ENCODE data around the gene TTC21A.
"Not testable (repeated sequence)": the region's sequence is repeated elsewhere in the genome, so short reads cannot be mapped to it uniquely, and the experiment has no call there.

The TTC21A gene, protein sequence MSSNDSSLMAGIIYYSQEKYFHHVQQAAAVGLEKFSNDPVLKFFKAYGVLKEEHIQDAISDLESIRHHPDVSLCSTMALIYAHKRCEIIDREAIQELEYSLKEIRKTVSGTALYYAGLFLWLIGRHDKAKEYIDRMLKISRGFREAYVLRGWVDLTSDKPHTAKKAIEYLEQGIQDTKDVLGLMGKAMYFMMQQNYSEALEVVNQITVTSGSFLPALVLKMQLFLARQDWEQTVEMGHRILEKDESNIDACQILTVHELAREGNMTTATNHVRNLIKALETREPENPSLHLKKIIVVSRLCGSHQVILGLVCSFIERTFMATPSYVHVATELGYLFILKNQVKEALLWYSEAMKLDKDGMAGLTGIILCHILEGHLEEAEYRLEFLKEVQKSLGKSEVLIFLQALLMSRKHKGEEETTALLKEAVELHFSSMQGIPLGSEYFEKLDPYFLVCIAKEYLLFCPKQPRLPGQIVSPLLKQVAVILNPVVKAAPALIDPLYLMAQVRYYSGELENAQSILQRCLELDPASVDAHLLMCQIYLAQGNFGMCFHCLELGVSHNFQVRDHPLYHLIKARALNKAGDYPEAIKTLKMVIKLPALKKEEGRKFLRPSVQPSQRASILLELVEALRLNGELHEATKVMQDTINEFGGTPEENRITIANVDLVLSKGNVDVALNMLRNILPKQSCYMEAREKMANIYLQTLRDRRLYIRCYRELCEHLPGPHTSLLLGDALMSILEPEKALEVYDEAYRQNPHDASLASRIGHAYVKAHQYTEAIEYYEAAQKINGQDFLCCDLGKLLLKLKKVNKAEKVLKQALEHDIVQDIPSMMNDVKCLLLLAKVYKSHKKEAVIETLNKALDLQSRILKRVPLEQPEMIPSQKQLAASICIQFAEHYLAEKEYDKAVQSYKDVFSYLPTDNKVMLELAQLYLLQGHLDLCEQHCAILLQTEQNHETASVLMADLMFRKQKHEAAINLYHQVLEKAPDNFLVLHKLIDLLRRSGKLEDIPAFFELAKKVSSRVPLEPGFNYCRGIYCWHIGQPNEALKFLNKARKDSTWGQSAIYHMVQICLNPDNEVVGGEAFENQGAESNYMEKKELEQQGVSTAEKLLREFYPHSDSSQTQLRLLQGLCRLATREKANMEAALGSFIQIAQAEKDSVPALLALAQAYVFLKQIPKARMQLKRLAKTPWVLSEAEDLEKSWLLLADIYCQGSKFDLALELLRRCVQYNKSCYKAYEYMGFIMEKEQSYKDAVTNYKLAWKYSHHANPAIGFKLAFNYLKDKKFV (N-terminal part only)

GRCh38 chr3:39107388-39108199, at the start of gene TTC21A, which contains the start of gene GORASP1:
Gene TTC21A, plus strand, starts transcription at chr3:39107680. Its CDS starts 158 bp downstream, at chr3:39107838.
Gene GORASP1, minus strand, starts transcription at chr3:39107627. Its CDS starts 86 bp downstream, at chr3:39107541.
- H3K4me3 Mint-ChIP-seq, result peak within 1 kb of the TSS; percentile 94
- peaks cover 9% of the 10 kb centered on the region for H3K27me3 Mint-ChIP-seq (ENCODE audit: low read depth)
- H3K36me3 Mint-ChIP-seq (ENCODE audit: low read depth), result peaks cover 8% of the 10 kb centered on the region

DNA sequence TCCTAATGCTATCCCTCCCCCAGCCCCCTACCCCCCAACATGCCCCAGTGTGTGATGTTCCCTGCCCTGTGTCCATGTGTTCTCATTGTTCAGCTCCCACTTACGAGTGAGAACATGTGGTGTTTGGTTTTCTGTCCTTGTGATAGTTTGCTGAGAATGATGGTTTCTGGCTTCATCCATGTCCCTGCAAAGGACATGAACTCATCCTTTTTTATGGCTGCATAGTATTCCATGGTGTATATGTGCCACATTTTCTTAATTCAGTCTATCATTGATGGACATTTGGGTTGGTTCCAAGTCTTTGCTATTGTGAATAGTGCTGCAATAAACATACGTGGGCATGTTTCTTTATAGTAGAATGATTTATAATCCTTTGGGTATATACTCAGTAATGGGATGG, 46.3 kb upstream of the TTC21A start:
- H3K9me3 Mint-ChIP-seq; H3K27ac Mint-ChIP-seq; H3K4me3 Mint-ChIP-seq; H3K27me3 Mint-ChIP-seq (ENCODE audit: low read depth); H3K36me3 Mint-ChIP-seq (ENCODE audit: low read depth): not testable (repeated sequence)
- H3K4me1 Mint-ChIP-seq (ENCODE audit: low read depth), result peaks cover 11% of the 10 kb centered on the region

More at GRCh38 chr3:39107388-39108199, at the start of gene TTC21A, which contains the start of gene GORASP1:
- Mint-ChIP-seq H3K27ac (peak within 1 kb of the TSS; percentile 88), H3K9me3 (no peaks in the 10 kb centered on the region), H3K4me1 (ENCODE audit: low read depth) (peaks cover 46% of the 10 kb centered on the region)

- peaks cover 15% of the 10 kb centered on the region for H3K36me3 Mint-ChIP-seq (ENCODE audit: low read depth)
- H3K9me3 Mint-ChIP-seq, result no peaks in the 10 kb centered on the region
- H3K27me3 Mint-ChIP-seq (ENCODE audit: low read depth), result no peaks in the 10 kb centered on the region
- no peak overlapping the region for H3K27ac Mint-ChIP-seq
- H3K4me1 Mint-ChIP-seq (ENCODE audit: low read depth), result peaks cover 10% of the 10 kb centered on the region
- no peak overlapping the region for H3K4me3 Mint-ChIP-seq
Observed at GRCh38 chr3:39062180-39062579, 45.3 kb upstream of the TTC21A start.

GRCh38 chr3:39063143-39063542, 44.3 kb upstream of the TTC21A start:
- Mint-ChIP-seq H3K27ac (no peak overlapping the region), H3K27me3 (ENCODE audit: low read depth) (no peaks in the 10 kb centered on the region), H3K36me3 (ENCODE audit: low read depth) (peaks cover 18% of the 10 kb centered on the region), H3K4me1 (ENCODE audit: low read depth) (peaks cover 10% of the 10 kb centered on the region), H3K4me3 (no peak overlapping the region), H3K9me3 (no peaks in the 10 kb centered on the region)

GRCh38 chr3:39064646-39065045, 42.8 kb upstream of the TTC21A start:
- peaks cover 18% of the 10 kb centered on the region for H3K36me3 Mint-ChIP-seq (ENCODE audit: low read depth)

DNA sequence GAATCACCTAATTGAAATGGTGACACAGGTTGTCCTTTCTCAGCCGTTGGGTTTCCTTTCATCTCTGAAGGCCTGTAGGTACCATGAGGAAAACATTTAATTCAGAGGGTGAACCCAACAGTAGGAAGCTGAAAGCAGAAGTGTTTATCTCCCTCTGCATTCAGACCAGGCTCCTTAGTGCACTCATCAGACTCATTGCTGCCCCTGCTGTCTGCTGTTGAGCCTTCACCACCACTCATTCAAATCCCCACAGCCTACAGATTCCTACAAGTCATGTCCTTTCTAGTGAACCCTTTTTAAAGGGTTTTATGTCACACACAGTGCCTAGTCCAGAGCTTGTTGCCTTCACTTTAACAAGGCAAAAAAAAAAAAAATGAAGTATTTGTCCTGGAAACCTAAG, 42.3 kb upstream of the TTC21A start:
- Mint-ChIP-seq H3K36me3 (ENCODE audit: low read depth) (peaks cover 20% of the 10 kb centered on the region), H3K4me1 (ENCODE audit: low read depth) (peaks cover 6% of the 10 kb centered on the region), H3K27me3 (ENCODE audit: low read depth) (no peaks in the 10 kb centered on the region), H3K9me3 (no peaks in the 10 kb centered on the region), H3K4me3 (no peak overlapping the region), H3K27ac (no peak overlapping the region)

More at GRCh38 chr3:39064646-39065045, 42.8 kb upstream of the TTC21A start:
- H3K27ac Mint-ChIP-seq, result no peak overlapping the region
- no peak overlapping the region for H3K4me3 Mint-ChIP-seq
- no peaks in the 10 kb centered on the region for H3K9me3 Mint-ChIP-seq
- H3K4me1 Mint-ChIP-seq (ENCODE audit: low read depth), result peaks cover 6% of the 10 kb centered on the region
- no peaks in the 10 kb centered on the region for H3K27me3 Mint-ChIP-seq (ENCODE audit: low read depth)

DNA sequence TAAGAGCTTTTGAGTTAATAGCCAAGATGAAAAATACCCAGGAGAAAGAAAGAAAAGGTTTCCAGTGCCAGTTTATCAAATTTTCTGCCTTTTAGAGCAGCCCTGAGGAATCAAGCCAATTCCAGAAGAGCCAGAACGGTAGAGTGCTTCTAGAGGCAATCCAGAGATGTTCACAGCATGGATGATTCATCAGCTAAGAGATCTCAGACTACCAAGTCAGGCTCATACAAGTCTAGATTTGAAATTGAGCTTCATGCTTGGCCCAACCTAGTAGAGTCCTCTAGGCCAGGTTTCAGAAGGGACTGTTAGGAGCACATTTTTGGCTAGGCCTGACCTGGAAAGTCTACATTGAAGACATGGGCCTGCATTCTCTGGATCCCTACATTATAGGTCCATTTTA, 40.2 kb upstream of the TTC21A start:
- H3K27me3 Mint-ChIP-seq (ENCODE audit: low read depth), result no peaks in the 10 kb centered on the region
- H3K36me3 Mint-ChIP-seq (ENCODE audit: low read depth), result peaks cover 27% of the 10 kb centered on the region
- H3K27ac Mint-ChIP-seq, result no peak overlapping the region
- H3K4me1 Mint-ChIP-seq (ENCODE audit: low read depth), result peaks cover 4% of the 10 kb centered on the region
- H3K9me3 Mint-ChIP-seq, result no peaks in the 10 kb centered on the region
- no peak overlapping the region for H3K4me3 Mint-ChIP-seq

DNA sequence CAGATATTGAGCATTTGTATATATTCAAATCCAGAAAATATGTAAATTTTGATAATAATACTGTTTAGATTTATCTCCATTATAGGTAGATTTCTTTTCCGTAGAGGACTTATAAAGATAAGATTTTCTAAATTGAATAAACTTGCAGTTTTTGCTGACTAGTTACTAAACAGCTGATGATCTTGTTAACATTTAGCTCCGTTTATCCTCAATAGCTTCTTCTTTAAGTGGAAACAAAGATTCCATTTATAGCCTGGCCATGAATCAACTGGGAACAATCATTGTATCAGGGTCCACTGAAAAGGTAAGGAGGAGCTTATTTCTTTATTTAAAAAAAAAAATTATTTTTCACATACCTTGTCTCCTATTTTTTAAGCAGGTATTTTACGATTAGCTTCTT, 38.9 kb upstream of the TTC21A start:
- Mint-ChIP-seq H3K4me3 (no peak overlapping the region), H3K36me3 (ENCODE audit: low read depth) (peaks cover 35% of the 10 kb centered on the region)

GRCh38 chr3:39075910-39076309, 31.6 kb upstream of the TTC21A start:
- Mint-ChIP-seq H3K4me3 (peak overlapping the region; percentile 6), H3K27ac (no peak overlapping the region), H3K36me3 (ENCODE audit: low read depth) (peaks cover 59% of the 10 kb centered on the region), H3K27me3 (ENCODE audit: low read depth) (no peaks in the 10 kb centered on the region), H3K9me3 (no peaks in the 10 kb centered on the region), H3K4me1 (ENCODE audit: low read depth) (peaks cover 21% of the 10 kb centered on the region)

More for the DNA sequence above, 38.9 kb upstream of the TTC21A start:
- Mint-ChIP-seq H3K4me1 (ENCODE audit: low read depth) (peaks cover 4% of the 10 kb centered on the region), H3K27ac (no peak overlapping the region), H3K9me3 (no peaks in the 10 kb centered on the region), H3K27me3 (ENCODE audit: low read depth) (no peaks in the 10 kb centered on the region)

DNA sequence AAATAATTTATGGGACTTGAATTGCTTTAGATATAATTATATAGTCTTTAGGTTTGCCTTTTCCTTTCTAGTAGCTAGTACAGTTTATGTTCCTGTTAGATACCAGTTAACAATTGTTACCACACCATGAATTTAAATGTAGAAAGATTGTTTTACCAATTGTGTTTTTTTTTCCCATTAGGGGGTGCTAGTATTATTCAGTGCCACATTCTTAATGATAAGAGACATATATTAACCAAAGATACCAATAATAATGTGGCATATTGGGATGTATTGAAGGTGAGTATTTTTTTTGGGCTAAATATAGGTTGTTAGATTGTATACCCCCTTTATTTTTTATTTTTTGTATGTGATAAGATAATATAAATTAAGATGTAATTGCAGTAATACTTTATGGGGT, 27.9 kb upstream of the TTC21A start:
- Mint-ChIP-seq H3K4me1 (ENCODE audit: low read depth) (peaks cover 33% of the 10 kb centered on the region), H3K9me3 (no peaks in the 10 kb centered on the region), H3K36me3 (ENCODE audit: low read depth) (peaks cover 56% of the 10 kb centered on the region), H3K27ac (no peak overlapping the region), H3K4me3 (no peak overlapping the region), H3K27me3 (ENCODE audit: low read depth) (no peaks in the 10 kb centered on the region)

DNA sequence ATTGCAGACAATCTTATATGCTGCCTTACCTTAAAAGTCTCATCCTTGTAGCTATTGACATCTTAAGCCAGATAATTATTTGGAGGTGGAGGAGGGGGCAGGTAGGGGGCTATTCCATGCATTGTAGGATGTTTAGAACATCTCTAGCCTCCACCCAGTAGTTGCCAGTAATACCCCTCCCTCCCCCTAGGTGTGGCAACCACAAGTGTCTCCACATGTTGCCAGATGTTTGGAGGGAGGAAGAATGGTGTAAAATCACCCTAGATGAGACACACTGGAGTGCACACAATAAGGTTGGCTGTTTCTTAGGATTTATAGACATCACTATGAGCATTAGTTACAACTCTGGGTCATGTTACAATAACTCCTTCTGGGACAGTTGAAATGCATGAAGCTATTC, 27.5 kb upstream of the TTC21A start:
- Mint-ChIP-seq H3K27ac (no peak overlapping the region), H3K27me3 (ENCODE audit: low read depth) (no peaks in the 10 kb centered on the region), H3K4me3 (no peak overlapping the region), H3K36me3 (ENCODE audit: low read depth) (peaks cover 51% of the 10 kb centered on the region), H3K4me1 (ENCODE audit: low read depth) (peaks cover 32% of the 10 kb centered on the region), H3K9me3 (no peaks in the 10 kb centered on the region)

DNA sequence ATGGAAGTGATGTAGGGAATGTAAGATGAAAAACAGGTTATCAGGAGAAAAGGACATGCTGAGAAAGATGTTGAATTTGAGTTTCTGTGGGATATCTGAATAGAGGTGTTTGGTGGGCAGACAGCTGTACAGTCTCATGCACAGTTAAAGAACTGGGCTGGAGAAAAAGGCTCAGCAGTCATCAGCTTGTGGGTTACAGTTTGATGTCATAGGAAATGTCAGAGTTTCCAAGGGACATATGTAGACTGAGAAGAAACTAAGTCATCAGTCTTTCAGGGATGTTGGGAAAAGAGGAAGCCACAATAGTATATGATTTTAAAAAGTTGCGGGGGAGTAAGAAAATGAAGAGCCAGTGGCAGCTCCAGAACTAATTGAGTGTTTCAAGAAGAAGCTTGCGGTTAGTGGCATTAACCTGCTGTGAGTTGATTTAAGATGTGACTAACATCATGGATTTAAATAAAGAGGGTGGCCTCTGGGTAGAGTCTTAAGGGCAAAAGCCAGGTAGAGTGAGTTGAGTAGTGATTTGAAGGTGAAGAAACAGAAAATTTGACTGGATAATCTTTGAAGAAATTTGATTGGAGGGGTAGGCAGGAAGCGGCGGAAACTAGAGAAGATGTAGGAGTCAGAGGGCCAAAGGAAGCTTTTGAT, 24.7 kb upstream of the TTC21A start:
- Mint-ChIP-seq H3K9me3 (no peaks in the 10 kb centered on the region), H3K4me1 (ENCODE audit: low read depth) (peaks cover 25% of the 10 kb centered on the region), H3K27me3 (ENCODE audit: low read depth) (no peaks in the 10 kb centered on the region), H3K4me3 (no peak overlapping the region), H3K27ac (no peak overlapping the region), H3K36me3 (ENCODE audit: low read depth) (peaks cover 43% of the 10 kb centered on the region)

DNA sequence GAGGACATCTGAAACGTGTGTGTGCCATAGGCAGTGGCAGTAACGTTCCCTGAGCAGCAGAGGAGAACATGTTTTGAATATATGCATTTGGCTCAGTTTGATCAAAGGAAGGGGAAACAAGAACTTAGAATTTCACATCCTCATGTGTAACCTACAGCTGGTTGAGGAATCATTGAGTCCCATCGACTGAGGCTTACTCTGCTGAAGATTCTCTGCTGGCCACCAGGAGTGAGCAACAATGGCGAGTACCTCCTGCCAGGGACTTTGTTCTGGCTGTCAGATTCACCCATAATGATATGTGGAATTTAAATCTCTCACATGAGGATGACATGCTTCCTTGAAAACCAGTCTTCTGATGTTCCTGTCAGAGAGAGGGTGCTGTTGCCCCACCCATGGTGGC, 21.3 kb upstream of the TTC21A start:
- H3K36me3 Mint-ChIP-seq (ENCODE audit: low read depth), result peaks cover 39% of the 10 kb centered on the region
- no peaks in the 10 kb centered on the region for H3K9me3 Mint-ChIP-seq
- peaks cover 12% of the 10 kb centered on the region for H3K4me1 Mint-ChIP-seq (ENCODE audit: low read depth)
- no peaks in the 10 kb centered on the region for H3K27me3 Mint-ChIP-seq (ENCODE audit: low read depth)
- no peak overlapping the region for H3K27ac Mint-ChIP-seq
- no peak overlapping the region for H3K4me3 Mint-ChIP-seq

Measured in T-helper 1 cell treated with Interleukin-12 subunit alpha and Interleukin-12 subunit beta and Interleukin-4 antibody, amounts not matched to agents 30 μg/mL and 1 μg/mL, for 36 hours (primary cell).